ENCODE data around the gene TRAPPC1. TPM values are rescaled to one million over a fixed set of nuclear protein-coding genes. Genes with fewer than 3 reads are reported as not detected.
A peak's percentile ranks its signal among the peaks of the same experiment; 100 is the strongest.

The TRAPPC1 gene
- total RNA-seq, 2 donors from 2014 or later, result 14.6 to 36.1 TPM

DNA sequence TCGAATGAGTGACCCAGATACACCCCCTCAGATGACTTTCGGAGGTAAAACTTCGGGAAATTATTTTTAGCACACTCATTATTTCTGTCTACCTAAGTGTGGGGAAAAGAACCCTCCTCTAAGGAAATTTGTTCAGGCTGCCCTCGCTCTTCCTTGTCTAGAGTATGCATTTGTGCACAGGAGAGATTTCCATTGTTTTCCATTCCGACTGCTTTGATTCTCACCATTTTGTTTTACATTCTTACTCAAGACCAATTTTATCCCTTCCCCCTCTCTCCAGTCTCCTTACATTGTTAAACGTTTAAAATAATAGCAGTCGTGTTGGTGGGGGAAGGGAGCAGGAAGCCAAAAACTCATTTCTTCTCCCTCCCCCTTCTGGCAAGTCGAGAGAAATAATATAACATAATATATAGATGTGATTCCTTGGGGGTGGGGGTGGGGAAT lies 44.7 kb downstream of the TRAPPC1 start:
- Histone ChIP-seq H3K36me3 (peaks cover 15% of the 10 kb centered on the region), H3K4me1 (ENCODE audit: control insufficient read depth in 1 of 2, low read depth in 2 of 2) (peaks cover 28 to 57% of the 10 kb centered on the region in 2 donors)
- TF ChIP-seq, protein P1, sequence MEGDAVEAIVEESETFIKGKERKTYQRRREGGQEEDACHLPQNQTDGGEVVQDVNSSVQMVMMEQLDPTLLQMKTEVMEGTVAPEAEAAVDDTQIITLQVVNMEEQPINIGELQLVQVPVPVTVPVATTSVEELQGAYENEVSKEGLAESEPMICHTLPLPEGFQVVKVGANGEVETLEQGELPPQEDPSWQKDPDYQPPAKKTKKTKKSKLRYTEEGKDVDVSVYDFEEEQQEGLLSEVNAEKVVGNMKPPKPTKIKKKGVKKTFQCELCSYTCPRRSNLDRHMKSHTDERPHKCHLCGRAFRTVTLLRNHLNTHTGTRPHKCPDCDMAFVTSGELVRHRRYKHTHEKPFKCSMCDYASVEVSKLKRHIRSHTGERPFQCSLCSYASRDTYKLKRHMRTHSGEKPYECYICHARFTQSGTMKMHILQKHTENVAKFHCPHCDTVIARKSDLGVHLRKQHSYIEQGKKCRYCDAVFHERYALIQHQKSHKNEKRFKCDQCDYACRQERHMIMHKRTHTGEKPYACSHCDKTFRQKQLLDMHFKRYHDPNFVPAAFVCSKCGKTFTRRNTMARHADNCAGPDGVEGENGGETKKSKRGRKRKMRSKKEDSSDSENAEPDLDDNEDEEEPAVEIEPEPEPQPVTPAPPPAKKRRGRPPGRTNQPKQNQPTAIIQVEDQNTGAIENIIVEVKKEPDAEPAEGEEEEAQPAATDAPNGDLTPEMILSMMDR (IDR thresholded peaks at IDR 0.05), result no peak

DNA sequence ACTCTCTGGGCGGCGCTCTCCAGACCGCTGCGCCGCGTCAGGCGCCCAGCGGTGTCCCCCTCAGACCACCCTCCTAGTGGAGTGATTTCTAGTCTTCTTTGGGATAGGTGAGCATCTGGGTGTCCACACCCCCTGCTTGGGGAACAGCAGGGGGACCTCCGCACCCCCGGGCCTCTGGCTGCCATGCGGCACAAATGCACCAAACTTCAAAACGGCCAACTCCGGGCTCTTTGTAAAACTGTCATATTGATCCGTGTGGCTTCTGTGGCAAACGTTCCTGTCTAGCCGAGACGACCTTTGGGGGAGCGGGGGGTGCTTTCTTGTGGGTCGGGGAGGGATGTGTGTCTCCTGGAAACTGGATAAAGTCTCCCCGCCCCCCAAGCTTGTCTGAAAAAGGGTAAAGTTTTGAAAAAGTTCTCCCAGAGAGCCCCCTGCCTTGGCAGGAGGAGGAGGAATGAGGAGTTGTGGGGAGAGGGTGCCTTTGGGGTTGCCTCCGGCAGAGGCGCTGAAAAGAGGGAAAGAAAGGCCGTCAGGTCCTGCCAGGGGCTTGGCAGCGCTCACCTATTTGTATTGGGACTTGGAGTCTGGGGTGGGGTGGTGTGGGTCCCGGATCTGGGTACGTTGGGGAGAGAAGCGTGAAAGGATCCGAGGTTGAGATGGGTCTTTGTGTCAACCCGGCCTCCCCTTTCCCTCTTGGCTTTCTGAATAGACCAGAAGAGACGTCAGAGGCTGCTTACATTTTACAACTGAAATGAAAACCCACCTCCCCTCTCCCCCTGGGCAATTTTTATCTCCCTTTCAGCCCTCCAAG lies 45.3 kb downstream of the TRAPPC1 start:
- no peak for DNase-seq (ENCODE audit: low spot score)
- Histone ChIP-seq H3K9me3 (no peaks in the 10 kb centered on the region), H3K4me1 (ENCODE audit: control insufficient read depth in 1 of 2, low read depth in 2 of 2) (peaks cover 28 to 63% of the 10 kb centered on the region in 2 donors), H3K4me3 (peak overlapping the region; percentile 94), H3K27me3 (replicated peaks; ENCODE audit: insufficient read depth) (no peaks in the 10 kb centered on the region), H3K27ac (peak overlapping the region; percentile 39 to 91), H3K36me3 (peaks cover 10% of the 10 kb centered on the region)
- ATAC-seq (ENCODE audit: insufficient number of reproducible peaks, low FRiP score, low read depth), result no peak
- TF ChIP-seq, protein P1 (IDR thresholded peaks at IDR 0.05), result no peak

More for the DNA sequence above, 44.7 kb downstream of the TRAPPC1 start:
- Histone ChIP-seq H3K9me3 (no peaks in the 10 kb centered on the region), H3K27me3 (replicated peaks; ENCODE audit: insufficient read depth) (no peaks in the 10 kb centered on the region), H3K4me3 (peak overlapping the region; percentile 94), H3K27ac (peak overlapping the region; percentile 39 to 91)
- DNase-seq (ENCODE audit: low spot score) (no peak), ATAC-seq (ENCODE audit: insufficient number of reproducible peaks, low FRiP score, low read depth) (no peak)

- DNase-seq (ENCODE audit: low spot score), result no peak
- ATAC-seq (ENCODE audit: insufficient number of reproducible peaks, low FRiP score, low read depth), result no peak
- TF ChIP-seq, protein P1 (IDR thresholded peaks at IDR 0.05), result no peak
These were observed 46.1 kb downstream of the TRAPPC1 start for GRCh38 chr17:7885367-7886226.

DNA sequence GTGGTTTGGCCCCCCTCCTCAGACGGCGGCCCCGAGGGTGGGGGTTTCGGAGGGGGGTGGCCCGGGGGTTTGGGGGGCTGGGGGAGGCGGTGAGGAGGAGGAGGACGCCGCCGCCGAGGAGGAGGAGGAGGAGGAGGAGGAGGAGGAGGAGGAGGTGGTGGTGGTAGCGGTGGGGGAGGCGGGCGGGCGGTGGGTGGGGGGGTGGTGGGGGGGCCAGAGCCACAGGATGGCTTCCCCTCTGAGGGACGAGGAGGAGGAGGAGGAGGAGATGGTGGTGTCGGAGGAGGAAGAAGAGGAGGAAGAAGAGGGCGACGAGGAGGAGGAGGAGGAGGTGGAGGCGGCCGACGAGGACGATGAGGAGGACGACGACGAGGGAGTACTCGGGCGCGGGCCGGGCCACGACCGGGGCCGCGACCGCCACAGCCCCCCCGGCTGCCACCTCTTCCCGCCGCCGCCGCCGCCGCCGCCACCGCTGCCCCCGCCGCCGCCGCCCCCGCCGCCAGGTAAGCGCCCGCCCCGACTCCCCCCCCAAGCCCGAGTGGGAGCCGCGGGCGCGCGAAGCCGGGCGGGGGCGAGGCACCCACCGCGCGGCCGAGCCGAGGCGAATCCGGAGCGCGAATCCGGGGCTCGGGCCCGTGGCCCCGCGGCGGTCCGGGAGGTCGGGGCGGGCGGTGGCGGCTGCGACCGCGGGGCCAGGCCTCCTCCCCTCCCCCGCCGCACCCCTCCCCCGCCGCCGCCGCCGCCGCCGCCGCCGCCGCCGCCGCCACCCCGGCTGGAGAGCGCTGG lies 47.0 kb downstream of the TRAPPC1 start:
- peaks cover 28 to 63% of the 10 kb centered on the region in 2 donors for H3K4me1 ChIP-seq (ENCODE audit: control insufficient read depth in 1 of 2, low read depth in 2 of 2)
- DNase-seq (ENCODE audit: low spot score), result no peak

More at GRCh38 chr17:7885367-7886226, 46.1 kb downstream of the TRAPPC1 start:
- peaks cover 2% of the 10 kb centered on the region for H3K36me3 ChIP-seq
- H3K9me3 ChIP-seq, result no peaks in the 10 kb centered on the region
- H3K4me1 ChIP-seq (ENCODE audit: control insufficient read depth in 1 of 2, low read depth in 2 of 2), result peaks cover 28 to 67% of the 10 kb centered on the region in 2 donors
- peak overlapping the region; percentile 94 for H3K4me3 ChIP-seq
- H3K27ac ChIP-seq, result peak overlapping the region; percentile 39 to 91
- H3K27me3 ChIP-seq (replicated peaks; ENCODE audit: insufficient read depth), result no peaks in the 10 kb centered on the region

More for the DNA sequence above, 47.0 kb downstream of the TRAPPC1 start:
- H3K27ac ChIP-seq, result peak overlapping the region in 1 of 2 donors; percentile 91
- no peaks in the 10 kb centered on the region for H3K36me3 ChIP-seq
- no peaks in the 10 kb centered on the region for H3K9me3 ChIP-seq
- no peaks in the 10 kb centered on the region for H3K27me3 ChIP-seq (replicated peaks; ENCODE audit: insufficient read depth)
- no peak for ATAC-seq (ENCODE audit: insufficient number of reproducible peaks, low FRiP score, low read depth)
- TF ChIP-seq, protein P1 (IDR thresholded peaks at IDR 0.05), result no peak
- peak overlapping the region; percentile 94 for H3K4me3 ChIP-seq

Data from thoracic aorta (tissue), 2 donors.